ENCODE results near the gene ZNF100.
"Not testable (repeated sequence)": the region's sequence is repeated elsewhere in the genome, so short reads cannot be mapped to it uniquely, and the experiment has no call there.

Gene ZNF100

GRCh38 chr19:21767065-21767800 is at the start of gene ZNF100:
TSS of gene ZNF100 (minus strand) at chr19:21767579. CDS start at chr19:21767429, 150 bp downstream.
- DNase-seq, result peak; percentile 31 to 96 (median 84)

GRCh38 chr19:21812448-21812847 is 45.1 kb upstream of the ZNF100 start:
- DNase-seq, result no peak

DNA sequence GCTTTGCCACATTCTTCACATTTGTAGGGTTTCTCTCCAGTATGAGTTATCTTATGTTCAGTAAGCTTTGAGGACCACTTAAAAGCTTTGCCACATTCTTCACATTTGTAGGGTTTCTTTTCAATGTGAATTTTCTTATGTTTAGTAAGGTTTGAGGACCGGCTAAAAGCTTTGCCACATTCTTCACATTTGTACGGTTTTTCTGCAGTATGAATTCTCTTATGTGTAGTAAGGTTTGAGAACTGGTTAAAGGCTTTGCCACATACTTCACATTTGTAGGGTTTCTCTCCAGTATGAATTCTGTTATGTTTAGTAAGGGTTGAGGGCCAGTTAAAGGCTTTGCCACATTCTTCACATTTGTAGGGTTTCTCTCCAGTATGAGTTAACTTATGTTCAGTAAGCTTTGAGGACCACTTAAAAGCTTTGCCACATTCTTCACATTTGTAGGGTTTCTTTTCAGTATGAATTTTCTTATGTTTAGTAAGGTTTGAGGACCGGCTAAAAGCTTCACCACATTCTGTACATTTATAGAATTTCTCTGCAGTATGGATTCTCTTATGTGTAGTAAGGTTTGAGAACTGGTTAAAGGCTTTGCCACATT is 41.1 kb upstream of the ZNF100 start:
- DNase-seq, result not testable (repeated sequence)

GRCh38 chr19:21789466-21790085 is 22.2 kb upstream of the ZNF100 start:
- no peak for DNase-seq

DNA sequence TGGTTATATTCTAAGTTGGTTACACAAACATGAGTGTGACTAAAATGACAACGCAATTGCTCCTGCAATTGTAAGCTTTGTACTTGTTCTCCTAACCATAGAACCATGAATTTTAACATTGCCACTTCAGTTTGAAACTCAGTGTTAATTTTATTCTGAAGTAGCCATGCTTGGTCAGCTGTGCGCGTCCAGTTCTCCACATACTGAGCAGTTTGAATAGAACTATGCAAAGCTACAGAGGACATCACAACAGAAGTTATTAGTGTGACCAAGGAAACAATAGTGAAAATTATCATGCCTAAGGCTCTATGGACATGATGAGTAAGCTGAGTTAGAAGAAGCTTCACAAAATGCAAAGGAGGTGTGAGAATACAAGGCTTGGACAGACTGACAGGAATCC is 19.6 kb upstream of the ZNF100 start:
- no peak for DNase-seq

DNA sequence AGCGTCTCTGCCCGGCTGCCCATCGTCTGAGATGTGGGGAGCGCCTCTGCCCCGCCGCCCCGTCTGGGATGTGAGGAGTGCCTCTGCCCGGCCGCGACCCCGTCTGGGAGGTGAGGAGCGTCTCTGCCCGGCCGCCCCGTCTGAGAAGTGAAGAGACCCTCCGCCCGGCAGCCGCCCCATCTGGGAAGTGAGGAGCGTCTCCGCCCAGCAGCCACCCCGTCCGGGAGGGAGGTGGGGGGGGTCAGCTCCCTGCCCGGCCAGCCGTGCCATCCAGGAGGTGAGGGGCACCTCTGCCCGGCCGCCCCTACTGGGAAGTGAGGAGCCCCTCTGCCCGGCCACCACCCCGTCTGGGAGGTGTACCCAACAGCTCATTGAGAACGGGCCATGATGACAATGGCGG is 8.4 kb upstream of the ZNF100 start:
- DNase-seq, result not testable (repeated sequence)

- DNase-seq, result peak in 1 of 56 donors; percentile 25
Observed at GRCh38 chr19:21766705-21767064, 694 bp downstream of the ZNF100 start.

GRCh38 chr19:21765151-21765550 is 2.2 kb downstream of the ZNF100 start:
- DNase-seq, result no peak

DNA sequence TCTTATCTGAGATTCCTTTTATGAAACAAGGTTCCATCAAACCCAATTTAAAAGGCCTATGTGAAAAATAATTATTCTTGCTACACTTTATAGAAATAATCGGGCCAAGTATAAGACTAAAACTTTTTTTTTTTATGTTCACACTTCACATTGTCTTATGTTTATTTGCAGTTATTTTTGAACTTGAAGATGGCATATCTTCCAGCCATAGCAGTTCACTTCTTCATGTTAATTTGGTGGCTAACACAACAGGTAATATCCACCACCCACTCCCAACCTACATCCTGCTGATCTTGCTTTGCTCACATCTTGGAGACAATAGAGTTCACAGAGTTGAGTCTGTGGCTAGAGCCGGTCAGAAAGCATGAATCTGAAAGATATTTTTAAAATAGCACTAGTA is 5.8 kb downstream of the ZNF100 start:
- not testable (repeated sequence) for DNase-seq

DNA sequence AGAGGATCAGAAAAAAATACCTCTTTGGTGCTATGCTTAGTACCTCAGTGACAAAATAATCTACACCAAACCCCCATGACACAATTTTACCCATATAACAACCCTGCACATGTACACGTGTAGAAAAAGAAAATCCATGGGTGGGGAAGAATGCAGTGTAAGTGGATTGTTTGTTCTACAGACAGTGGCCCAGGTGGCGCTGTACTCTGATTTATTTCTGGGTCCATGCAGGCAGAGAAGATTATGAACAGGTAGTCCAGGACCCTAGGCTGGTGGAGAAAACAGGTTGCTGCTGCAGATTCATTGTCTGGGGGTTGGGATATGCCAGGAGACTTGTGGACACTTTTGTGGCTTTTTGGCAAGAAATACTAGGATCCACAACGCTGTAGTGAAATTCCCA is 9.1 kb downstream of the ZNF100 start:
- DNase-seq, result no peak

DNA sequence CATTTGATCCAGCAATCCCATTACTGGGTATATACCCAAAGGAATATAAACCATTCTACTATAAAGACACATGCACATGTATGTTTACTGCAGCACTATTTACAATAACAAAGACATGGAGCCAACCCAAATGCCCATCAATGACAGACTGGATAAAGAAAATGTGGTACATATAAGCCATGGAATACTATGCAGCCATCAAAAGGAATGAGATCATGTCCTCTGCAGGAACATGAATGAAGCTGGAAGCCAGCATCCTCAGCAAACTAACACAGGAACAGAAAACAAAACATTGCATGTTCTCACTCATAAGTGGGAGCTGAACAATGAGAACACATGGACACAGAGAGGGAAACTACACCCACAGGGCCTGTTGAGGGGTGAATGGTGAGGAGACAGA is 11.8 kb downstream of the ZNF100 start:
- not testable (repeated sequence) for DNase-seq

DNA sequence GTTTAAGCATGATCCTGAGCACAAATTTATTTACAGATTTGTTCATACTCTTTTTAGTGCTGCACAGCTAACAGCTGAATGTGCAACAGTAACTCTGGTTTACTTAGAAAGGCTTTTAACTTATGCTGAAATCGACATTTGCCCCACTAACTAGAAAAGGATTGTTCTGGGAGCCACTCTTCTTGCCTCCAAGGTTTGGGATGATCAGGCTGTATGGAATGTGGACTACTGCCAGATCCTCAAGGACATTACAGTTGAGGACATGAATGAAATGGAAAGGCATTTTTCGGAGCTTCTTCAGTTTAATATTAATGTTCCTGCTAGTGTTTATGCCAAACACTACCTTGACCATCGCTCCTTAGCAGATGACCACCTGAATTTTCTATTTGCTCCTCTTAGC is 16.0 kb downstream of the ZNF100 start:
- no peak for DNase-seq

GRCh38 chr19:21750586-21751128 is 16.7 kb downstream of the ZNF100 start:
- no peak for DNase-seq

DNA sequence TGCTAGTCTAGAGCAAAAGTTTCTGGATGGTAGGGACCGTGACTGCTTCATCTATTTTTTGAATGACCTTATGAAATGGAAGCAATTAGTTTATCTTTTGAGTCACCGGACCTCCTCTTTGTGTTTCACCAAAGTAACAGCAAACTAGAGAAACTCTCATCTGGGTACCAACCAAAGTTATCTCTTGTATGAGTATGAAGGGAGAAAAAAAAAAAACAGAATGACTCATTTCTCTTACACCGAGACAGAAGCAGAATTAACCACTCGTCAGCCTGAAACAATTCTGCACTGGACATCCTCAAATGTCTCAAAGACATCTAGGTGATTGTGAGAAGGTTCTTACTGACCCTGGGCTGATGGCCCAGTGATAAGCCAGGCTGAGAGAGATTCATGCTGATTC is 18.3 kb downstream of the ZNF100 start:
- DNase-seq, result no peak

- DNase-seq, result no peak
Observed at GRCh38 chr19:21748088-21748487, 19.3 kb downstream of the ZNF100 start.

DNA sequence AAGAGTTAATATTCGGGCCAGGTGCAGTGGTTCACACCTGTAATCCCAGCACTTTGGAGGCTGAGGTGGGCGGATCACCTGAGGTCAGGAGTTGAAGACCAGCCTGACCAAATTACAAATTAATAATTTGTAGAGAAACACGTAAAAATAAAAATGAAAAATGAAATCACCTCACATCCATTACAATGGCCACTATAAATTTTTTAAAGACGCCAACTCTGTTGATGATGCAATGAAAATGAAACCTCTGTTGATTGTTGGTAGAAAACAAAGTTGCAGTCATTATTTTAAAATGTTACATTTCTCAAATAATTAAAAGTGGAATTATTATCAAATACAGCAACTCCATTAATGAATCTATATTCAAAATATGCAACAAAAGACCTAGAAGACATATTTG is 26.8 kb downstream of the ZNF100 start:
- DNase-seq, result no peak

- not testable (repeated sequence) for DNase-seq
Observed at GRCh38 chr19:21726942-21727747, 40.2 kb downstream of the ZNF100 start.

DNA sequence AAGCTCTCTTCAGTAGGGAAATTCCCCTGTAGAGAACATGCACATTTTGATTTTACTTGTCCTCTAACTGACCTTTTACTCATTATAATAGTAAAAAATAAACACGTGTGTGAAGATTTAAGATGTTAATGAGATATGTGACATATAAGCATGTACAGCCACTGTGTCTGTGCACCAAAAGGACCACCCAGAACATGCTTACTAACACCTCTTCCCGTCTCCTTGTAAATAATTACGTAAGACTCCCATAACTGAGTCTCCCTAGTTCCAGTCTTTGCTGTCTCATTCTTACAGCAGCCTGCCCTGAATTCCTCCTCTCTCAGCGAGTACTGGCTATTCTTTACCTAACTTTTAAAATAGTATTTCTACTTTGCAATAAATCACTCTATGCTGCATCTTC is 53.6 kb downstream of the ZNF100 start:
- DNase-seq, result no peak

GRCh38 chr19:21709464-21709863 is 57.9 kb downstream of the ZNF100 start:
- DNase-seq, result no peak

DNA sequence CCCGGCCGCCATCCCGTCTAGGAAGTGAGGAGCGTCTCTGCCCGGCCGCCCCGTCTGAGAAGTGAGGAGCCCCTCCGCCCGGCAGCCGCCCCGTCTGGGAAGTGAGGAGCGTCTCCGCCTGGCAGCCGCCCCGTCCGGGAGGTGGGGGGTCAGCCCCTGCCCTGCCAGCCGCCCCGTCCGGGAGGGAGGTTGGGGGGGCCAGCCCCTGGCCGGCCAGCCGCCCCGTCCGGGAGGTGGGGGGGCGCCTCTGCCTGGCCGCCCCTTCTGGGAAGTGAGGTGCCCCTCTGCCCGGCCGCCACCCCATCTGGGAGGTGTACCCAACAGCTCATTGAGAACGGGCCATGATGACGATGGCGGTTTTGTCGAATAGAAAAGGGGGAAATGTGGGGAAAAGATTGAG is 59.5 kb downstream of the ZNF100 start:
- DNase-seq, result not testable (repeated sequence)

- DNase-seq, result no peak
Observed at GRCh38 chr19:21707065-21707464, 60.3 kb downstream of the ZNF100 start.

DNA sequence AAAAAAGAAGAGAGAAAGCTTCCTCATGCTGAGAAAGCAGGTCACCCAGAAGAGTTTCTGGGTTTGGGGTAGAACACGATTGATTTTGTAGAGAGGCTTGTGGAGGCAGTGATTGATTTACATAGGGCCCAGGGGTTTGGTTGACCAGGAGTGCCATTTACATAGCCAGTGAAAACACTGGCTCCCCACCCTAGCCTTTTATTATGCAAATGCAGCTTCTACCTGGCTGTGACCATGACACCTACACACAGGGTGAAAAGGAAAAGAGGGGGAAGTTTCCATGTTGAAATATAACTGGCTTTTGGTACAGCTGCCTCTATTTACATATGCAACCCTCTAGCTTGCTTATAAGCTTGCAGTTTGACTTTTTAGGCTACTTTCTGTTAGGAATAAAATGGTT is 62.0 kb downstream of the ZNF100 start:
- no peak for DNase-seq

Measured in amygdala (tissue), 56 donors.